Spleen (tissue), 7 donors: ENCODE data around the gene ZNF771.

Experiments
- CTCF ChIP-seq, 11 experiments: fragments of 200-600 bp in 7 of 11; fragments of 450-650 bp in 4 of 11; sonication (generic) in 4 of 11; IDR thresholded peaks in 8 of 11; conservative IDR thresholded peaks in 3 of 11; 1 replicate in 7 of 11; 2 replicates in 4 of 11; pipeline versions ENCODE4 v1.4.0 to v1.8.0; 2016 to 2021; ENCODE audit warnings: antibody characterized with exemption in 11 of 11, inconsistent platforms in 4 of 11, mild to moderate bottlenecking in 1 of 11
- POLR2A ChIP-seq, 3 donors: fragments of 450-650 bp; IDR thresholded peaks; one replicate each; pipeline ENCODE4 v1.5.1; 2017; ENCODE audit warnings: antibody characterized with exemption in 3 of 3, mild to moderate bottlenecking in 1 of 3
- POLR2AphosphoS5 ChIP-seq, 3 donors: sonication (generic); formaldehyde crosslinking; IDR thresholded peaks; one replicate each; pipeline ENCODE4 v1.5.1; 2017; ENCODE audit warnings: antibody characterized with exemption in 3 of 3
- donor health status: DM: no; HTN: no; CAD: no; lungs with moderate emphysema.
- donor health status: DM: no; HTN: no; CAD: no.
- donor health status: DM: no; HTN: no; CAD: no.

GRCh38 chr16:30438835-30439234 is 31.4 kb downstream of the ZNF771 start:
- no peak for TF ChIP-seq CTCF (IDR thresholded peaks at IDR 0.05 in 8 of 11, conservative IDR thresholded peaks at IDR 0.05 in 3 of 11)
- TF ChIP-seq POLR2AphosphoS5 (IDR thresholded peaks at IDR 0.05): no peak
- no peak for TF ChIP-seq POLR2A (IDR thresholded peaks at IDR 0.05)
